Loucy (cell line): Measurements from ENCODE around the gene MAB21L3.

Source experiments
- EZH2phosphoT487 ChIP-seq: fragments of 200-600 bp; IDR thresholded peaks from 2 replicates; pipeline ENCODE4 v1.6.1; 2018; ENCODE audit warnings: antibody characterized with exemption, mild to moderate bottlenecking, moderate library complexity, borderline replicate concordance
- TF ChIP-seq, protein P1 (sequence below): fragments of 200-600 bp; sonication (generic); conservative IDR thresholded peaks from 2 replicates; pipeline ENCODE4 v1.5.1; 2014; ENCODE audit warnings: mild to moderate bottlenecking, antibody characterized with exemption, low read length

- TF ChIP-seq, protein P1, sequence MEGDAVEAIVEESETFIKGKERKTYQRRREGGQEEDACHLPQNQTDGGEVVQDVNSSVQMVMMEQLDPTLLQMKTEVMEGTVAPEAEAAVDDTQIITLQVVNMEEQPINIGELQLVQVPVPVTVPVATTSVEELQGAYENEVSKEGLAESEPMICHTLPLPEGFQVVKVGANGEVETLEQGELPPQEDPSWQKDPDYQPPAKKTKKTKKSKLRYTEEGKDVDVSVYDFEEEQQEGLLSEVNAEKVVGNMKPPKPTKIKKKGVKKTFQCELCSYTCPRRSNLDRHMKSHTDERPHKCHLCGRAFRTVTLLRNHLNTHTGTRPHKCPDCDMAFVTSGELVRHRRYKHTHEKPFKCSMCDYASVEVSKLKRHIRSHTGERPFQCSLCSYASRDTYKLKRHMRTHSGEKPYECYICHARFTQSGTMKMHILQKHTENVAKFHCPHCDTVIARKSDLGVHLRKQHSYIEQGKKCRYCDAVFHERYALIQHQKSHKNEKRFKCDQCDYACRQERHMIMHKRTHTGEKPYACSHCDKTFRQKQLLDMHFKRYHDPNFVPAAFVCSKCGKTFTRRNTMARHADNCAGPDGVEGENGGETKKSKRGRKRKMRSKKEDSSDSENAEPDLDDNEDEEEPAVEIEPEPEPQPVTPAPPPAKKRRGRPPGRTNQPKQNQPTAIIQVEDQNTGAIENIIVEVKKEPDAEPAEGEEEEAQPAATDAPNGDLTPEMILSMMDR = no peak
- no peak for TF ChIP-seq EZH2phosphoT487
Measured at GRCh38 chr1:116131170-116131569, 20.0 kb downstream of the MAB21L3 start.
